Thyroid gland (tissue), 4 donors: ENCODE data around the gene PLEKHA6. TPM values are rescaled to one million over a fixed set of nuclear protein-coding genes. Genes with fewer than 3 reads are reported as not detected.

ENCODE experiments used
- DNase-seq, 2 donors: peaks; one replicate each; pipeline ENCODE4 v3.0.0-alpha.2; 2019
- H3K27ac ChIP-seq, 3 donors: fragments of 200-600 bp; sonication (generic); 1 replicate in 2 of 3; 2 replicates in 1 of 3; pipeline ENCODE4 v1.5.1; 2016 to 2019; ENCODE audit warnings: mild to moderate bottlenecking in 1 of 3, moderate library complexity in 1 of 3
- H3K27me3 ChIP-seq: fragments of 200-600 bp; sonication (generic); one replicate; pipeline ENCODE4 v1.5.1; 2019
- H3K36me3 ChIP-seq, 2 donors: fragments of 200-600 bp; sonication (generic); one replicate each; pipeline ENCODE4 v1.5.1; 2016 to 2019
- H3K4me1 ChIP-seq, 2 donors: fragments of 200-600 bp; sonication (generic); one replicate each; pipeline ENCODE4 v1.5.1; 2017 to 2019
- H3K4me3 ChIP-seq, 3 donors: fragments of 200-600 bp; sonication (generic); replicated peaks in 1 of 3; 1 replicate in 2 of 3; 2 replicates in 1 of 3; pipeline ENCODE4 v1.5.1; 2016; ENCODE audit warnings: mild to moderate bottlenecking in 1 of 3
- H3K9me3 ChIP-seq: fragments of 200-600 bp; sonication (generic); one replicate; pipeline ENCODE4 v1.5.1; 2017
- POLR2A ChIP-seq, 2 donors: fragments of 450-650 bp; IDR thresholded peaks; one replicate each; pipeline ENCODE4 v1.6.1; 2017; ENCODE audit warnings: antibody characterized with exemption in 2 of 2, mild to moderate bottlenecking in 2 of 2, moderate library complexity in 1 of 2
- WGBS, 2 donors: methylation state at CpG; one replicate each; pipeline ENCODE4 v1.1.5; 2017; 5-methylcytosine and 5-hydroxymethylcytosine counted together
- intact Hi-C: fragments of 100-400 bp; cut with DNase I; formaldehyde crosslinking; loops from one replicate; pipeline ENCODE4 v1.15.1; 2023
- small RNA-seq: library from RNA; depleted of rRNA; stranded (forward); fragments of <200 nt; gene quantifications from one replicate; pipeline ENCODE3, GENCODE V24; 2016
- total RNA-seq, 4 donors: library from RNA; depleted of rRNA; stranded (reverse); fragments of >200 nt; gene quantifications; one replicate each; pipeline ENCODE4 v1.2.3, GENCODE V29; 2016
- TF ChIP-seq, protein P1 (sequence below), 6 experiments: fragments of 200-600 bp in 3 of 6; fragments of 450-650 bp in 3 of 6; sonication (generic) in 3 of 6; IDR thresholded peaks; one replicate each; pipeline ENCODE4 v1.5.1; 2016 to 2019; ENCODE audit warnings: antibody characterized with exemption in 6 of 6, mild to moderate bottlenecking in 2 of 6, inconsistent platforms in 1 of 6, moderate library complexity in 1 of 6

The PLEKHA6 gene
- total RNA-seq, 4 donors from 2014 or later, result 2.9 to 8.9 (median 4.0) TPM

DNA sequence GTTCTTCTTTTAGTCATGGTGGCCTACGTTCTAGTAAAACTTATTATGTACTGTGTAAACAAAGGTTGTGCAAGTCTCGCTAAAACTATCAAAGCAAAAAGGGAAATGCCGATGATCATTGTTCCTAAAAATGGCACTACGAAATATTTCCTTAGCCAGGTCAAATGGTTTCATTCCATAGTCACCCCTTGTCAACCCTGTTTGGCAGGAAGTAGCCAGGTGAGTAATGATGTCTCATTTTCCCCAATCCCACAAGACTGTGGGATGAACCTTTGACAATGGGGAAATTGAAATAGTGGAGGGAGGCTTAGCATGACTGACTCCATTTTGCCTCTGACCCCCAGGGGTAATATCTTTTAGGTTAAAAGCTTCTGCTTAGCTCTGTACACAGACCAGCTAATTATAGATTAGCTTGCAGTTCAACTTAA, 188.0 kb downstream of the PLEKHA6 start:
- H3K4me1 ChIP-seq, result no peaks in the 10 kb centered on the region
- TF ChIP-seq POLR2A (IDR thresholded peaks at IDR 0.05), result no peak
- TF ChIP-seq, protein P1, sequence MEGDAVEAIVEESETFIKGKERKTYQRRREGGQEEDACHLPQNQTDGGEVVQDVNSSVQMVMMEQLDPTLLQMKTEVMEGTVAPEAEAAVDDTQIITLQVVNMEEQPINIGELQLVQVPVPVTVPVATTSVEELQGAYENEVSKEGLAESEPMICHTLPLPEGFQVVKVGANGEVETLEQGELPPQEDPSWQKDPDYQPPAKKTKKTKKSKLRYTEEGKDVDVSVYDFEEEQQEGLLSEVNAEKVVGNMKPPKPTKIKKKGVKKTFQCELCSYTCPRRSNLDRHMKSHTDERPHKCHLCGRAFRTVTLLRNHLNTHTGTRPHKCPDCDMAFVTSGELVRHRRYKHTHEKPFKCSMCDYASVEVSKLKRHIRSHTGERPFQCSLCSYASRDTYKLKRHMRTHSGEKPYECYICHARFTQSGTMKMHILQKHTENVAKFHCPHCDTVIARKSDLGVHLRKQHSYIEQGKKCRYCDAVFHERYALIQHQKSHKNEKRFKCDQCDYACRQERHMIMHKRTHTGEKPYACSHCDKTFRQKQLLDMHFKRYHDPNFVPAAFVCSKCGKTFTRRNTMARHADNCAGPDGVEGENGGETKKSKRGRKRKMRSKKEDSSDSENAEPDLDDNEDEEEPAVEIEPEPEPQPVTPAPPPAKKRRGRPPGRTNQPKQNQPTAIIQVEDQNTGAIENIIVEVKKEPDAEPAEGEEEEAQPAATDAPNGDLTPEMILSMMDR (IDR thresholded peaks at IDR 0.05), result no peak
- no peak overlapping the region for H3K4me3 ChIP-seq
- H3K9me3 ChIP-seq, result no peaks in the 10 kb centered on the region
- intact Hi-C loops, result no loop called here
- H3K27ac ChIP-seq, result no peak overlapping the region
- no peak for DNase-seq
- H3K27me3 ChIP-seq, result no peaks in the 10 kb centered on the region
- WGBS, 2 donors, result 55 to 57% methylated on average over 4 of the region's 4 CpGs
- no peaks in the 10 kb centered on the region for H3K36me3 ChIP-seq

DNA sequence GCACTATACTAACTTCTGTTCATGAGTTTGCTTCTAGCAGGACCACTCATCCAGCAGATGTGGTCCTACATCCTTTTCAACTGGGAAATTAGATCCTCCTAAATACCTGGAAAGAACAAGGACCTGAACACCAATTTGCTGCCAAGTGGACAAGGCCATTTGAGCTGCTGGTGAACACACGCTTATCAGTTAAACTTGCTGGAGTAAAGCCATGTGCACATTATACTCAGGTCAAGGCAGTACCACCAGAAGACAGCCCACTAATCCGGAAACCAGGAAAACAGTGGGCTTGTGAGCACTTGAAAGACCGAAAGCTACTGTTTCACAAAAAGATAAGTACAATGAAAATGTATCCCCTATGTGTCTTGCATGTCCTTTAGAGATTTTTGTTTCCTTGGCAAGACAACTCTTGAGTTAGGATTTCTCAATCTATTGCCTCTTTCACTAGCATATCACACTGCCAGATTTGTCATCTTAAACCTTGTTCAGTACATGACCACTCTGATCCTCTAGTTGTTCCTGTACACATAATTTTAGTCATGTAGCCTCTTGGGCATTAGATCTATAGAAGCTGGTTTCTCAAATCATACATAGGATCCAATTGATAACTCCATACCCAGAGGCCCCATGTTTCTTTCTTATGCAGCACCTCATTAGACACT, 189.1 kb downstream of the PLEKHA6 start:
- no peak for TF ChIP-seq POLR2A (IDR thresholded peaks at IDR 0.05)
- TF ChIP-seq, protein P1 (IDR thresholded peaks at IDR 0.05), result no peak
- H3K4me3 ChIP-seq, result no peak overlapping the region
- WGBS, 2 donors, result 89 to 93% methylated on average over 3 of the region's 3 CpGs
- no peak for DNase-seq
- no peaks in the 10 kb centered on the region for H3K27me3 ChIP-seq
- no peaks in the 10 kb centered on the region for H3K9me3 ChIP-seq
- H3K36me3 ChIP-seq, result no peaks in the 10 kb centered on the region
- intact Hi-C loops, result no loop called here
- no peak overlapping the region for H3K27ac ChIP-seq
- H3K4me1 ChIP-seq, result no peaks in the 10 kb centered on the region

DNA sequence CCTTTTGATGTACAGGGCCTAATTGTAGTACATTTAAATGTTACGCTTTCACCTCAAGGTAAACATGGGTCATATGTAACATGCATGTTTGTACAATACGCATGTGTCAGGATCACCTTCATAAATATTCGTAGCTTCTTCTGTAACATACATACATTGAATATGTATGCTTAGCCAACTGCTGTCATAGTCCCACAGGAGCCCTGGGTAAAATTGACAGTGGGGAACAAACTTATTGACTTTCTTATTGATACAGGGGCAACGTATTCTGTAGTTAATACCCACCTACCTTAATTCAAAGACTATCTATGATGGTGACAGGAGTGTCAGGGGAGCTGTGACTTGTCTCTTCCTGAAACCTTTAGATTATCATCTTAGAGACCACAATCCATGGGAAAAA, 189.9 kb downstream of the PLEKHA6 start:
- no peaks in the 10 kb centered on the region for H3K36me3 ChIP-seq
- no peak overlapping the region for H3K4me3 ChIP-seq
- no peaks in the 10 kb centered on the region for H3K4me1 ChIP-seq
- H3K9me3 ChIP-seq, result no peaks in the 10 kb centered on the region
- H3K27ac ChIP-seq, result no peak overlapping the region
- H3K27me3 ChIP-seq, result no peaks in the 10 kb centered on the region
- 83 to 92% methylated on average over 4 of the region's 4 CpGs for WGBS, 2 donors
- no peak for DNase-seq
- intact Hi-C loops, result no loop called here
- TF ChIP-seq, protein P1 (IDR thresholded peaks at IDR 0.05), result no peak
- TF ChIP-seq POLR2A (IDR thresholded peaks at IDR 0.05), result no peak

Small RNAs within 50 kb of the gene (small RNA-seq; reads per million reads assigned to genes)
- gene AL606489.2, result not detected

Other genes with a start within 250 kb of the PLEKHA6 start
- gene ETNK2, start 207.9 kb downstream of the PLEKHA6 start, total RNA-seq, result 10 to 100 TPM; 16.1 to 22.5 (median 21.0) TPM
- not detected for gene REN, start 193.6 kb downstream of the PLEKHA6 start, total RNA-seq
- gene KISS1, start 163.4 kb downstream of the PLEKHA6 start, total RNA-seq, result not detected
- under 1 TPM in 1 of 4 donors, not detected in 3; 0.45 TPM for gene GOLT1A, start 145.9 kb downstream of the PLEKHA6 start, total RNA-seq
- gene PPP1R15B, start 51.9 kb upstream of the PLEKHA6 start, total RNA-seq, result 10 to 100 TPM; 63.0 to 89.8 (median 66.2) TPM
- gene PIK3C2B, start 134.9 kb upstream of the PLEKHA6 start, total RNA-seq, result 10 to 100 TPM; 19.9 to 36.9 (median 27.2) TPM
- gene MDM4, start 156.5 kb upstream of the PLEKHA6 start, total RNA-seq, result 100 to 1,000 TPM in 2 of 4 donors, 10 to 100 TPM in 2; 72.3 to 177 (median 102) TPM